DOHH2 (cell line): ENCODE measurements around the gene NFKB1.

Experiments
- H3F3A ChIP-seq: fragments of 200-600 bp; sonication (generic), shearing (Covaris generic); 2 replicates; pipeline ENCODE4 v1.6.0; 2016; ENCODE audit warnings: antibody characterized with exemption, mild to moderate bottlenecking; ENCODE audit not compliant: control insufficient read depth, insufficient read depth
- H3K27ac ChIP-seq: fragments of 200-600 bp; sonication (generic); 2 replicates; pipeline ENCODE4 v1.5.1; 2014; ENCODE audit warnings: low read depth, mild to moderate bottlenecking, low read length, moderate library complexity
- H3K27me3 ChIP-seq: fragments of 200-600 bp; sonication (generic); 2 replicates; pipeline ENCODE4 v1.6.1; 2014; ENCODE audit warnings: mild to moderate bottlenecking, low read length, mixed read lengths; ENCODE audit not compliant: control insufficient read depth
- H3K36me3 ChIP-seq: fragments of 200-600 bp; sonication (generic); 2 replicates; pipeline ENCODE4 v1.6.1; 2014; ENCODE audit warnings: mild to moderate bottlenecking, low read length, moderate library complexity, mixed read lengths; ENCODE audit not compliant: control insufficient read depth
- H3K4me1 ChIP-seq: fragments of 200-600 bp; sonication (generic); 2 replicates; pipeline ENCODE4 v1.6.1; 2014; ENCODE audit warnings: mild to moderate bottlenecking, low read length, mixed read lengths; ENCODE audit not compliant: control insufficient read depth
- H3K4me2 ChIP-seq: fragments of 200-600 bp; sonication (generic); 2 replicates; pipeline ENCODE4 v1.6.0; 2014; ENCODE audit warnings: mild to moderate bottlenecking, low read length, moderate library complexity
- H3K4me3 ChIP-seq: fragments of 200-600 bp; sonication (generic); 2 replicates; pipeline ENCODE4 v1.5.1; 2014; ENCODE audit warnings: mild to moderate bottlenecking, low read length, mixed read lengths
- H3K79me2 ChIP-seq: fragments of 200-600 bp; sonication (generic); 2 replicates; pipeline ENCODE4 v1.6.1; 2014; ENCODE audit warnings: mild to moderate bottlenecking, low read length, mixed read lengths; ENCODE audit not compliant: control insufficient read depth
- H3K9me2 ChIP-seq: fragments of 200-600 bp; sonication (generic); replicated peaks from 2 replicates; pipeline ENCODE4 v1.6.1; 2014; ENCODE audit warnings: mild to moderate bottlenecking, low read length, mixed read lengths; ENCODE audit not compliant: control insufficient read depth
- H3K9me3 ChIP-seq: fragments of 200-600 bp; sonication (generic); 2 replicates; pipeline ENCODE4 v1.6.1; 2014; ENCODE audit warnings: antibody characterized with exemption, low read length, mixed read lengths; ENCODE audit not compliant: control insufficient read depth, insufficient read depth
- H4K20me1 ChIP-seq: fragments of 200-600 bp; sonication (generic); 2 replicates; pipeline ENCODE4 v1.6.0; 2014; ENCODE audit warnings: low read depth, mild to moderate bottlenecking, antibody characterized with exemption, low read length, moderate library complexity; ENCODE audit not compliant: control insufficient read depth, insufficient read depth
- CTCF ChIP-seq: fragments of 200-600 bp; sonication (generic); IDR thresholded peaks from one replicate; pipeline ENCODE4 v1.5.1; 2014; ENCODE audit warnings: antibody characterized with exemption, mild to moderate bottlenecking, low read depth, low read length; ENCODE audit not compliant: poor library complexity, severe bottlenecking
- EZH2phosphoT487 ChIP-seq: fragments of 200-600 bp; sonication (generic); IDR thresholded peaks from 2 replicates; pipeline ENCODE4 v1.6.1; 2017; ENCODE audit warnings: borderline replicate concordance, mild to moderate bottlenecking, antibody characterized with exemption, low read length, moderate library complexity, mixed read lengths

The NFKB1 gene

GRCh38 chr4:102599886-102600285, 98.7 kb downstream of the NFKB1 start:
- Histone ChIP-seq H3K36me3 (peaks cover 79% of the 10 kb centered on the region), H3K27ac (no peak overlapping the region), H3K27me3 (no peaks in the 10 kb centered on the region), H3K9me2 (no peaks in the 10 kb centered on the region), H3K4me2 (no peak overlapping the region), H3F3A (no peaks in the 10 kb centered on the region), H3K4me3 (no peak overlapping the region), H3K9me3 (no peaks in the 10 kb centered on the region), H3K4me1 (no peaks in the 10 kb centered on the region), H3K79me2 (no peaks in the 10 kb centered on the region), H4K20me1 (no peaks in the 10 kb centered on the region)
- no peak for TF ChIP-seq EZH2phosphoT487
- TF ChIP-seq CTCF: no peak

- H3K27ac ChIP-seq: no peak overlapping the region
- no peaks in the 10 kb centered on the region for H3K9me3 ChIP-seq
- H3K4me1 ChIP-seq: no peaks in the 10 kb centered on the region
- H3K4me2 ChIP-seq: no peak overlapping the region
- H3F3A ChIP-seq: no peaks in the 10 kb centered on the region
- no peaks in the 10 kb centered on the region for H3K9me2 ChIP-seq
- no peaks in the 10 kb centered on the region for H4K20me1 ChIP-seq
- H3K4me3 ChIP-seq: no peak overlapping the region
- H3K36me3 ChIP-seq: peaks cover 81% of the 10 kb centered on the region
- H3K79me2 ChIP-seq: no peaks in the 10 kb centered on the region
- TF ChIP-seq EZH2phosphoT487 (no peak), CTCF (no peak)
- H3K27me3 ChIP-seq: no peaks in the 10 kb centered on the region
Observed at GRCh38 chr4:102600689-102601088, 99.5 kb downstream of the NFKB1 start.

GRCh38 chr4:102601586-102602227, 100.5 kb downstream of the NFKB1 start:
- Histone ChIP-seq H3K36me3 (peaks cover 78% of the 10 kb centered on the region), H3K27ac (no peak overlapping the region), H3K9me3 (no peaks in the 10 kb centered on the region)

More at GRCh38 chr4:102601586-102602227, 100.5 kb downstream of the NFKB1 start:
- H3K4me1 ChIP-seq: no peaks in the 10 kb centered on the region
- no peaks in the 10 kb centered on the region for H3F3A ChIP-seq
- H3K27me3 ChIP-seq: no peaks in the 10 kb centered on the region
- TF ChIP-seq CTCF: no peak
- no peaks in the 10 kb centered on the region for H3K79me2 ChIP-seq
- H3K4me2 ChIP-seq: no peak overlapping the region
- H3K4me3 ChIP-seq: no peak overlapping the region
- H3K9me2 ChIP-seq: no peaks in the 10 kb centered on the region
- H4K20me1 ChIP-seq: no peaks in the 10 kb centered on the region
